GM12878 (cell line): ENCODE measurements around the gene MYH7B. TPM values are rescaled to one million over a fixed set of nuclear protein-coding genes. Genes with fewer than 3 reads are reported as not detected.

Source experiments
- ATAC-seq: fragments of 200-7000 bp; cut with Tn5 transposase; 3 replicates; pipeline ENCODE4 v1.9.1; 2020; ENCODE audit warnings: mild to moderate bottlenecking, moderate library complexity
- BruUV-seq: library from RNA; stranded (reverse); fragments of 400-500 nt; replicated peaks from 2 replicates; lab custom pipeline; 2021; lab: Mats Ljungman, UMichigan
- CTCF ChIA-PET: fragments of 300-600 bp; sonication (Branson Sonifier 250); formaldehyde crosslinking; extraction: SDS; loops from one replicate; lab custom pipeline; 2021; ENCODE audit warnings: inconsistent platforms; lab: Yijun Ruan, JAX
- POLR2A ChIA-PET: fragments of 350-600 bp; formaldehyde crosslinking; extraction: SDS; loops from one replicate; lab custom pipeline; 2021; ENCODE audit warnings: inconsistent platforms; lab: Charles Lee
- RAD21 ChIA-PET: fragments of 300-600 bp; sonication (Branson Sonifier 250); formaldehyde crosslinking; loops from one replicate; lab custom pipeline; 2023; ENCODE audit warnings: antibody characterized with exemption; ENCODE audit not compliant: unreplicated experiment; lab: Charles Lee
- SMC1A ChIA-PET: fragments of 300-600 bp; sonication (Branson Sonifier 250); formaldehyde crosslinking; loops from one replicate; lab custom pipeline; 2023; ENCODE audit not compliant: unreplicated experiment, uncharacterized antibody; lab: Charles Lee
- DNase-seq: peaks from one replicate; pipeline ENCODE4 v3.0.0-alpha.2; 2011; ENCODE audit warnings: low read depth, low spot score
- FAIRE-seq: peaks from 3 replicates; lab custom pipeline; 2011; peaks lifted over from hg19 to GRCh38; lab: Jason Lieb, UNC
- H2AFZ ChIP-seq: 2 replicates; pipeline ENCODE4 v1.6.0; 2011; ENCODE audit warnings: low read depth, low read length, control low read depth; ENCODE audit not compliant: control insufficient read depth
- H3K27ac ChIP-seq: 2 replicates; pipeline ENCODE4 v1.5.1; 2011; ENCODE audit warnings: control low read depth; ENCODE audit not compliant: control insufficient read depth, insufficient read depth
- H3K27me3 ChIP-seq, 2 experiments: replicated peaks in 1 of 2; 2 replicates each; pipeline versions ENCODE4 v1.6.0 to v1.6.1; 2011; ENCODE audit warnings: low read length in 1 of 2; ENCODE audit not compliant: control insufficient read depth in 2 of 2, insufficient read depth in 2 of 2
- H3K36me3 ChIP-seq, 2 experiments: 2 replicates each; pipeline ENCODE4 v1.5.1; 2011; ENCODE audit warnings: low read length in 1 of 2; ENCODE audit not compliant: control insufficient read depth in 2 of 2, insufficient read depth in 2 of 2
- H3K4me1 ChIP-seq: 2 replicates; pipeline ENCODE4 v1.6.1; 2011; ENCODE audit warnings: mild to moderate bottlenecking, low read length, moderate library complexity, mixed read lengths; ENCODE audit not compliant: control insufficient read depth, insufficient read depth
- H3K4me2 ChIP-seq: 2 replicates; pipeline ENCODE4 v1.6.0; 2011; ENCODE audit warnings: control low read depth; ENCODE audit not compliant: control insufficient read depth, insufficient read depth
- H3K4me3 ChIP-seq: fragments of 200-600 bp; sonication (generic); 2 replicates; pipeline ENCODE4 v1.5.1; 2016
- H3K79me2 ChIP-seq: 2 replicates; pipeline ENCODE4 v1.6.0; 2011; ENCODE audit warnings: low read length; ENCODE audit not compliant: control insufficient read depth, insufficient read depth
- H3K9ac ChIP-seq: 2 replicates; pipeline ENCODE4 v1.8.0; 2011; ENCODE audit warnings: low read length, control low read depth, mixed read lengths; ENCODE audit not compliant: control insufficient read depth, insufficient read depth
- H3K9me3 ChIP-seq: replicated peaks from 3 replicates; pipeline ENCODE4 v1.5.1; 2011; ENCODE audit warnings: mild to moderate bottlenecking, low read length; ENCODE audit not compliant: control insufficient read depth, insufficient read depth
- H4K20me1 ChIP-seq: 2 replicates; pipeline ENCODE4 v1.6.0; 2011; ENCODE audit not compliant: control insufficient read depth, insufficient read depth
- ASH2L ChIP-seq: fragments of 300-600, 200-600 bp; sonication (generic); IDR thresholded peaks from 2 replicates; pipeline ENCODE4 v1.6.1; 2017; ENCODE audit warnings: low read depth, mild to moderate bottlenecking, borderline replicate concordance
- BHLHE40 ChIP-seq, 2 experiments: fragments of 450-650 bp in 1 of 2; IDR thresholded peaks; 2 replicates each; pipeline ENCODE4 v1.6.1; 2011 to 2017; ENCODE audit warnings: low read depth in 2 of 2, borderline replicate concordance in 1 of 2, improper control_type of control experiment in 1 of 2, low read length in 1 of 2, mild to moderate bottlenecking in 1 of 2
- CBFB ChIP-seq: IDR thresholded peaks from 2 replicates; pipeline ENCODE4 v1.6.1; 2016; ENCODE audit warnings: antibody characterized with exemption, low read depth
- CHD2 ChIP-seq: IDR thresholded peaks from 2 replicates; pipeline ENCODE4 v1.6.1; 2011; ENCODE audit warnings: low read depth, low read length, improper control_type of control experiment, borderline replicate concordance
- EED ChIP-seq: sonication (generic); IDR thresholded peaks from 2 replicates; pipeline ENCODE4 v1.6.1; 2016; ENCODE audit warnings: antibody characterized with exemption, low read depth
- ETV6 ChIP-seq, 2 experiments: fragments of 450-650 bp in 1 of 2; IDR thresholded peaks in 1 of 2; conservative IDR thresholded peaks in 1 of 2; 2 replicates each; pipeline ENCODE4 v1.6.1; 2014; ENCODE audit warnings: antibody characterized with exemption in 1 of 2, borderline replicate concordance in 1 of 2, low read depth in 1 of 2, mild to moderate bottlenecking in 1 of 2, moderate library complexity in 1 of 2
- JUND ChIP-seq: IDR thresholded peaks from 2 replicates; pipeline ENCODE4 v1.6.1; 2012; ENCODE audit warnings: low read depth, mild to moderate bottlenecking, low read length, improper control_type of control experiment, moderate library complexity
- NFYA ChIP-seq: IDR thresholded peaks from 2 replicates; pipeline ENCODE4 v1.6.1; 2011; ENCODE audit warnings: low read depth, mild to moderate bottlenecking, low read length, improper control_type of control experiment, borderline replicate concordance
- RAD21 ChIP-seq: IDR thresholded peaks from 2 replicates; pipeline ENCODE4 v1.6.1; 2011; ENCODE audit warnings: mild to moderate bottlenecking, low read depth, low read length, moderate library complexity; ENCODE audit not compliant: insufficient read depth
- SREBF1 ChIP-seq: IDR thresholded peaks from 2 replicates; pipeline ENCODE4 v1.6.1; 2012; ENCODE audit warnings: mild to moderate bottlenecking, low read length
- STAT1 ChIP-seq: fragments of 450-650 bp; conservative IDR thresholded peaks from 2 replicates; pipeline ENCODE4 v1.6.1; 2014; ENCODE audit warnings: antibody characterized with exemption, mild to moderate bottlenecking
- STAT3 ChIP-seq: IDR thresholded peaks from 2 replicates; pipeline ENCODE4 v1.6.1; 2011; ENCODE audit warnings: low read depth, low read length, improper control_type of control experiment
- ZNF217 ChIP-seq: fragments of 450-650 bp; IDR thresholded peaks from 2 replicates; pipeline ENCODE4 v1.6.1; 2017; ENCODE audit warnings: antibody characterized with exemption, mild to moderate bottlenecking
- WGBS: methylation state at CpG from one replicate; pipeline ENCODE4 v1.1.6; 2016; ENCODE audit warnings: low lambda C conversion rate; ENCODE audit not compliant: insufficient replicate concordance, insufficient coverage; ENCODE audit errors: missing lambda C conversion rate; 5-methylcytosine and 5-hydroxymethylcytosine counted together
- in situ Hi-C: fragments of 300-500 bp; cut with MboI; formaldehyde crosslinking; loops from 9 replicates; pipeline ENCODE4 v1.14.3; 2018; ENCODE audit warnings: mixed read lengths
- intact Hi-C: fragments of 100-400 bp; cut with micrococcal nuclease; formaldehyde crosslinking; loops from one replicate; pipeline ENCODE4 v1.14.2; 2022; ENCODE audit not compliant: unreplicated experiment
- polyA plus RNA-seq, 11 experiments: library from polyadenylated mRNA; depleted of rRNA in 4 of 11; unstranded in 6 of 11; stranded (reverse) in 5 of 11; fragments of >200 nt; fragmentation: Nextera tagmentation in 4 of 11; fragmentation: Illumina TruSeq in 1 of 11; extraction: Ambion mirVana in 4 of 11; extraction: Trizol in 1 of 11; gene quantifications; 1 replicate in 1 of 11; 2 replicates in 10 of 11; pipeline versions ENCODE4 v1.2.1 to v1.2.3, GENCODE V29; 2011 to 2016; ENCODE audit warnings: inconsistent platforms in 2 of 11, missing spikeins in 2 of 11, low read depth in 1 of 11
- total RNA-seq, 4 experiments: library from RNA; depleted of rRNA in 3 of 4; stranded (reverse); fragments of >200 nt in 3 of 4; fragmentation: Illumina TruSeq in 1 of 4; extraction: Trizol in 1 of 4; gene quantifications; 2 replicates each; pipeline versions ENCODE4 v1.2.1 to v1.2.3, GENCODE V29; 2013 to 2021
- TF ChIP-seq, protein P1 (sequence below): fragments of 450-650 bp; IDR thresholded peaks from 2 replicates; pipeline ENCODE4 v1.6.1; 2014; ENCODE audit warnings: mild to moderate bottlenecking
- TF ChIP-seq, protein P2 (sequence below): IDR thresholded peaks from 2 replicates; pipeline ENCODE4 v1.6.1; 2012; ENCODE audit warnings: low read depth, low read length, improper control_type of control experiment
- TF ChIP-seq, protein P3 (sequence below): fragments of 450-650 bp; IDR thresholded peaks from 2 replicates; pipeline ENCODE4 v1.6.1; 2017; ENCODE audit warnings: borderline replicate concordance
- TF ChIP-seq, protein P4 (sequence below): fragments of 450-650 bp; formaldehyde crosslinking; IDR thresholded peaks from 2 replicates; pipeline ENCODE4 v1.4.0; 2022; ENCODE audit warnings: mild to moderate bottlenecking, moderate library complexity

Gene MYH7B
- total and polyA plus RNA-seq, 10 of the 15 experiments (the other 5 are each of a cell fraction or from before 2014, with no cell fraction given): 0.01 to 0.40 (median 0.20) TPM; not detected in 3

DNA sequence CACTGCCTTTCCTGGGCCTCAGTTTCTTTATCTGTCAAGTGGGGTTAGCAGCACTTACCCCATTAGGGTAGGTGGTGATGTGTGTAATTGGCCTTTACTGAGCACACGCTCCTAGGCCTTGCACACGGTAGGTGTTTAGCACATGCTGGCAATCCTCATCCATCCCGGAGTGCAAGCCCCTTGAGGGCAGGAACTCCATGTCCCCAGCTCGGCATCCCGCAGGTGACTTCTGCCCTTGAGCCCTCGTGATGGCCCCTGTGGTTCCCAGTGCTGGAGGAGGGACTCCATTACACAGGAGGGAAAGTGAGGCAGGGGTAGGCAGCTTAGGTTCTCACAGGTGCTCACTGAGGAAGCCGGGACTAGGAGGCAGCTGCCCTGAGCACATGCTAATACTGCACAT lies 40.0 kb downstream of the MYH7B start:
- ChIA-PET SMC1A (no interaction called here), POLR2A (no interaction called here), CTCF (no interaction called here), RAD21 (no interaction called here)
- Histone ChIP-seq H3K4me3 (no peak overlapping the region), H3K79me2 (no peaks in the 10 kb centered on the region), H2AFZ (no peak overlapping the region), H3K9me3 (no peaks in the 10 kb centered on the region), H3K27me3 (no peaks in the 10 kb centered on the region), H3K27ac (no peak overlapping the region), H3K4me2 (no peak overlapping the region), H3K9ac (no peak overlapping the region), H3K4me1 (no peaks in the 10 kb centered on the region), H4K20me1 (no peaks in the 10 kb centered on the region), H3K36me3 (peaks cover 0 to 8% of the 10 kb centered on the region in 2 experiments; a peak in 3 of 4 replicates)
- DNase-seq (no peak), FAIRE-seq (no peak), ATAC-seq (no peak)
- WGBS: 78% methylated on average over 7 of the region's 7 CpGs
- BruUV-seq: no TSS peak
- intact Hi-C loops: no loop called here
- in situ Hi-C loops: no loop called here
- TF ChIP-seq STAT3 (no peak), ZNF217 (no peak), SREBF1 (no peak), BHLHE40 (IDR thresholded peaks at IDR 0.05; ENCODE audit: borderline replicate concordance in 1 of 2, low read depth in 2 of 2, low read length in 1 of 2) (no peak), EED (no peak), JUND (no peak), ASH2L (no peak), ETV6 (conservative IDR thresholded peaks at IDR 0.05 in 1 of 2, IDR thresholded peaks at IDR 0.05 in 1 of 2; ENCODE audit: borderline replicate concordance in 1 of 2, low read depth in 1 of 2) (no peak), STAT1 (no peak), NFYA (no peak), RAD21 (no peak), CHD2 (no peak), CBFB (no peak)
- TF ChIP-seq, protein P1, sequence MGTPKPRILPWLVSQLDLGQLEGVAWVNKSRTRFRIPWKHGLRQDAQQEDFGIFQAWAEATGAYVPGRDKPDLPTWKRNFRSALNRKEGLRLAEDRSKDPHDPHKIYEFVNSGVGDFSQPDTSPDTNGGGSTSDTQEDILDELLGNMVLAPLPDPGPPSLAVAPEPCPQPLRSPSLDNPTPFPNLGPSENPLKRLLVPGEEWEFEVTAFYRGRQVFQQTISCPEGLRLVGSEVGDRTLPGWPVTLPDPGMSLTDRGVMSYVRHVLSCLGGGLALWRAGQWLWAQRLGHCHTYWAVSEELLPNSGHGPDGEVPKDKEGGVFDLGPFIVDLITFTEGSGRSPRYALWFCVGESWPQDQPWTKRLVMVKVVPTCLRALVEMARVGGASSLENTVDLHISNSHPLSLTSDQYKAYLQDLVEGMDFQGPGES: no peak
- TF ChIP-seq, protein P2, sequence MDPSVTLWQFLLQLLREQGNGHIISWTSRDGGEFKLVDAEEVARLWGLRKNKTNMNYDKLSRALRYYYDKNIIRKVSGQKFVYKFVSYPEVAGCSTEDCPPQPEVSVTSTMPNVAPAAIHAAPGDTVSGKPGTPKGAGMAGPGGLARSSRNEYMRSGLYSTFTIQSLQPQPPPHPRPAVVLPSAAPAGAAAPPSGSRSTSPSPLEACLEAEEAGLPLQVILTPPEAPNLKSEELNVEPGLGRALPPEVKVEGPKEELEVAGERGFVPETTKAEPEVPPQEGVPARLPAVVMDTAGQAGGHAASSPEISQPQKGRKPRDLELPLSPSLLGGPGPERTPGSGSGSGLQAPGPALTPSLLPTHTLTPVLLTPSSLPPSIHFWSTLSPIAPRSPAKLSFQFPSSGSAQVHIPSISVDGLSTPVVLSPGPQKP: no peak
- TF ChIP-seq, protein P3, sequence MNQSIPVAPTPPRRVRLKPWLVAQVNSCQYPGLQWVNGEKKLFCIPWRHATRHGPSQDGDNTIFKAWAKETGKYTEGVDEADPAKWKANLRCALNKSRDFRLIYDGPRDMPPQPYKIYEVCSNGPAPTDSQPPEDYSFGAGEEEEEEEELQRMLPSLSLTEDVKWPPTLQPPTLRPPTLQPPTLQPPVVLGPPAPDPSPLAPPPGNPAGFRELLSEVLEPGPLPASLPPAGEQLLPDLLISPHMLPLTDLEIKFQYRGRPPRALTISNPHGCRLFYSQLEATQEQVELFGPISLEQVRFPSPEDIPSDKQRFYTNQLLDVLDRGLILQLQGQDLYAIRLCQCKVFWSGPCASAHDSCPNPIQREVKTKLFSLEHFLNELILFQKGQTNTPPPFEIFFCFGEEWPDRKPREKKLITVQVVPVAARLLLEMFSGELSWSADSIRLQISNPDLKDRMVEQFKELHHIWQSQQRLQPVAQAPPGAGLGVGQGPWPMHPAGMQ: no peak
- TF ChIP-seq, protein P4, sequence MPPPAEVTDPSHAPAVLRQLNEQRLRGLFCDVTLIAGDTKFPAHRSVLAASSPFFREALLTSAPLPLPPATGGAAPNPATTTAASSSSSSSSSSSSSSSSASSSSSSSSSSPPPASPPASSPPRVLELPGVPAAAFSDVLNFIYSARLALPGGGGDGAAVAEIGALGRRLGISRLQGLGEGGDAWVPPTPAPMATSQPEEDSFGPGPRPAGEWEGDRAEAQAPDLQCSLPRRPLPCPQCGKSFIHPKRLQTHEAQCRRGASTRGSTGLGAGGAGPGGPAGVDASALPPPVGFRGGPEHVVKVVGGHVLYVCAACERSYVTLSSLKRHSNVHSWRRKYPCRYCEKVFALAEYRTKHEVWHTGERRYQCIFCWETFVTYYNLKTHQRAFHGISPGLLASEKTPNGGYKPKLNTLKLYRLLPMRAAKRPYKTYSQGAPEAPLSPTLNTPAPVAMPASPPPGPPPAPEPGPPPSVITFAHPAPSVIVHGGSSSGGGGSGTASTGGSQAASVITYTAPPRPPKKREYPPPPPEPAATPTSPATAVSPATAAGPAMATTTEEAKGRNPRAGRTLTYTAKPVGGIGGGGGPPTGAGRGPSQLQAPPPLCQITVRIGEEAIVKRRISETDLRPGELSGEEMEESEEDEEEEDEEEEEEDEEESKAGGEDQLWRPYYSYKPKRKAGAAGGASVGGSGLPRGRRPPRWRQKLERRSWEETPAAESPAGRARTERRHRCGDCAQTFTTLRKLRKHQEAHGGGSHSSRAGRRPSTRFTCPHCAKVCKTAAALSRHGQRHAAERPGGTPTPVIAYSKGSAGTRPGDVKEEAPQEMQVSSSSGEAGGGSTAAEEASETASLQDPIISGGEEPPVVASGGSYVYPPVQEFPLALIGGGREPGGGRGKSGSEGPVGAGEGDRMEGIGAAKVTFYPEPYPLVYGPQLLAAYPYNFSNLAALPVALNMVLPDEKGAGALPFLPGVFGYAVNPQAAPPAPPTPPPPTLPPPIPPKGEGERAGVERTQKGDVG (CRISPR knock-in tag): no peak
